ENCODE data around the gene MOB3B.

Gene MOB3B

DNA sequence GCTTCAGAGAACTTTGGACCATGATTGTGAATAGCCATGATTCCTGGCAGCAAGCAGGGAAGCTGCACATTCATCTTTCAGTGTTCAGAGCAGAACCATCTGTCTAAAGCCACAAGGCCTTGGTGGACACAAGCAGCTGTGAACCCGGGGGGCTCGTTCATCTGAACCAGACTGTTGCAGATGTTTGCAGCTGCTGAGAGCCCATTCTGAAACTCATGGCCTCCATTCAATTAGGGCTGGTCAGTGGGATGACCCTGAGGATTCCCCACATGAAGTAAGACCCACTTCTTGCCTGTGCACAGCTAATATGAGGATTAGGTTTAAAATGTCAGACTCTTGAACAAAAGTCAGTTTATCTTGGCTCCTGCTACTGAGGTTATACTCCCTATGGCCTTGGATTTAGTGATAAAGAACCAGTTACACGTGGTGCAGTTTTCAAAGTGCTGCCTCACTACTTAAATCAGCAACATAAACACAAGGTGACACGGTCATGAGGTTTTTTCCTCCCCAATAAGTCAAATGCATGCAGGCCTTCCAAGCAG is 115.3 kb downstream of the MOB3B start:
- no peak overlapping the region for H3K14ac ChIP-seq (ENCODE audit: low read length)
- no peak for DNase-seq (ENCODE audit: low spot score)
- H3K27ac ChIP-seq (replicated peaks; ENCODE audit: low read length), result no peak overlapping the region
- no peak overlapping the region for H4K8ac ChIP-seq (ENCODE audit: low read depth, low read length)
- no CpG with 5 or more reads among the region's 4 CpGs for WGBS, 2 donors (ENCODE audit: extremely low coverage in 2 of 2, insufficient read length in 2 of 2, insufficient replicate concordance in 1 of 2)
- H2BK12ac ChIP-seq (ENCODE audit: low read length), result no peak overlapping the region
- H4K91ac ChIP-seq (ENCODE audit: low read depth, low read length, poor library complexity), result no peak overlapping the region
- peaks cover 2 to 3% of the 10 kb centered on the region in 2 donors for H3K4me1 ChIP-seq (ENCODE audit: control insufficient read depth in 2 of 2, insufficient read depth in 1 of 2, low read depth in 1 of 2, low read length in 2 of 2)
- H3K18ac ChIP-seq (ENCODE audit: low read length), result no peak overlapping the region
- H2AK5ac ChIP-seq (ENCODE audit: low read depth, low read length), result no peak overlapping the region
- H3K4me2 ChIP-seq (ENCODE audit: insufficient read depth, low read length, poor library complexity, severe bottlenecking), result no peak overlapping the region
- peaks cover 0 to 4% of the 10 kb centered on the region in 2 donors for H3K36me3 ChIP-seq (replicated peaks in 1 of 2; ENCODE audit: control insufficient read depth in 2 of 2, insufficient read depth in 2 of 2, low read length in 2 of 2)
- no peak overlapping the region for H2BK5ac ChIP-seq (ENCODE audit: low read length)
- H3K4ac ChIP-seq (ENCODE audit: low read length), result no peak overlapping the region
- no peak overlapping the region for H2BK15ac ChIP-seq (ENCODE audit: low read length)
- H3K79me1 ChIP-seq (ENCODE audit: low read depth, low read length), result no peaks in the 10 kb centered on the region
- H3K23ac ChIP-seq (ENCODE audit: low read depth, low read length, poor library complexity), result no peak overlapping the region
- no peaks in the 10 kb centered on the region for H3K9me3 ChIP-seq (replicated peaks in 1 of 2; ENCODE audit: control insufficient read depth in 2 of 2, insufficient read depth in 1 of 2, low read depth in 1 of 2, low read length in 2 of 2)
- no peak overlapping the region for H2AFZ ChIP-seq (ENCODE audit: low read length)
- H2BK120ac ChIP-seq (ENCODE audit: low read depth, low read length), result no peak overlapping the region
- H3K4me3 ChIP-seq (ENCODE audit: low read length in 2 of 2), result no peak overlapping the region
- H3K9ac ChIP-seq (ENCODE audit: low read depth, low read length, poor library complexity), result no peak overlapping the region
- H3K27me3 ChIP-seq (ENCODE audit: control insufficient read depth in 3 of 3, insufficient read depth in 3 of 3, low read depth in 1 of 3, low read length in 3 of 3), result no peaks in the 10 kb centered on the region

DNA sequence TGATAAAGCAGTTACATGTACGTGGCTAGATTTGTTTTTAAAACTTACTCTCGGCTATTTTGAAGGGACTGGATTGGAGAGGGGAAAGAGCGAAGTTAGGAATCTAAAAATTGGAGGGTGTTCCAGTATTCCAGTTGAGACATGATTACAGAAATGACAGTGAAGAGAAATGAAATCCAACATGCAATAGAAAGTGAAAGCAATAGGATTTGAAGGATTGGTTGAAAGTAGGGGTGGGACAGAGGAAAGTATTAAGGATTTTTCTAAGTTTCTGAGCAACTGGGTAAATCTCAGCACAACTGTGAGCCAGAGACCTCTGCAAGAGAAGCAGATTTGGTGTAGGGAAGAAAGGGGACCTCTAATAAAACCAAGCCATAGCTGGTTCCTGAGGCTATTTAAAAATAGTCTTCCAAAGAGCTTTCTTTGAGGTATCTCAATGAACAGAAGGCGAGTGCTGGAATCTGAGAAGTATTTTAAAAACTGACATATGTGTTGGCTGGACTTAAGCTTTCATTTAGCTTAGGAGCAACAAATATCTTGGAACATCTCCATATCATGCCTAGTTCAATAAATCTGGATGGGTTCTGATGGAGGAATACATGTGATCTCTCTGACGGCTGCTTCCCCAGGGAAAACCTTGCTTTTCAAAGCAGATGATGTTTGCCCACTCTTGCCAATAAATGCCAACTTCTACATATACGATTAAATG is 115.9 kb downstream of the MOB3B start:
- no peak for DNase-seq (ENCODE audit: low spot score)

DNA sequence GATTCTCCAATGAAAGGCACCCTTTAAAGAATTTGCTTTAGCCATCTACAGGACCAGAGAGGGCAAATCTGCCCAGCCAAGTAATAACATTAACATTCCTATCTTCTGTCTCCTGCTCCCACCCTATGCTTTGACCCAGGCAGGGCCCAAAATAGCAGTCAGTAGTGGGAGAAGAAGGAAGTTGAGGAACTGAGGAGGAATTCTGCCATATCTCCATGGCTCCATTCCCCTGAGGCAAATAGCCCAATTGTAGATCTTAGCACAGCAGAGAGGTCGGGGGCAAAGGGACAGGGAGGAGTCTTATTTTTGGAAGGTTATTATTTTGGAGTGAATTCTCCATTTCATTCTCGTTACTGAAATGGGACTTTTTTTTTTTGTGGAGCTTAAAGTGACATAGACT is 116.7 kb downstream of the MOB3B start:
- Histone ChIP-seq H3K4me1 (ENCODE audit: control insufficient read depth in 2 of 2, insufficient read depth in 1 of 2, low read depth in 1 of 2, low read length in 2 of 2) (peaks cover 2 to 5% of the 10 kb centered on the region in 2 donors), H3K4me3 (ENCODE audit: low read length in 2 of 2) (no peak overlapping the region), H2AFZ (ENCODE audit: low read length) (no peak overlapping the region), H3K9ac (ENCODE audit: low read depth, low read length, poor library complexity) (no peak overlapping the region), H3K9me3 (replicated peaks in 1 of 2; ENCODE audit: control insufficient read depth in 2 of 2, insufficient read depth in 1 of 2, low read depth in 1 of 2, low read length in 2 of 2) (peaks cover 0 to 9% of the 10 kb centered on the region in 2 donors), H3K4ac (ENCODE audit: low read length) (no peak overlapping the region), H3K36me3 (replicated peaks in 1 of 2; ENCODE audit: control insufficient read depth in 2 of 2, insufficient read depth in 2 of 2, low read length in 2 of 2) (peaks cover 0 to 4% of the 10 kb centered on the region in 2 donors), H2BK12ac (ENCODE audit: low read length) (no peak overlapping the region), H4K8ac (ENCODE audit: low read depth, low read length) (no peak overlapping the region), H2BK120ac (ENCODE audit: low read depth, low read length) (no peak overlapping the region), H3K27me3 (ENCODE audit: control insufficient read depth in 3 of 3, insufficient read depth in 3 of 3, low read depth in 1 of 3, low read length in 3 of 3) (no peaks in the 10 kb centered on the region), H4K91ac (ENCODE audit: low read depth, low read length, poor library complexity) (no peak overlapping the region), H3K14ac (ENCODE audit: low read length) (no peak overlapping the region), H3K27ac (replicated peaks; ENCODE audit: low read length) (no peak overlapping the region), H2BK15ac (ENCODE audit: low read length) (no peak overlapping the region), H3K18ac (ENCODE audit: low read length) (no peak overlapping the region), H2AK5ac (ENCODE audit: low read depth, low read length) (no peak overlapping the region), H3K23ac (ENCODE audit: low read depth, low read length, poor library complexity) (no peak overlapping the region), H2BK5ac (ENCODE audit: low read length) (no peak overlapping the region), H3K4me2 (ENCODE audit: insufficient read depth, low read length, poor library complexity, severe bottlenecking) (no peak overlapping the region), H3K79me1 (ENCODE audit: low read depth, low read length) (peaks cover under 1% of the 10 kb centered on the region)
- DNase-seq (ENCODE audit: low spot score), result no peak
- no CpG with 5 or more reads among the region's 2 CpGs for WGBS, 2 donors (ENCODE audit: extremely low coverage in 2 of 2, insufficient read length in 2 of 2, insufficient replicate concordance in 1 of 2)

More for the DNA sequence above, 115.9 kb downstream of the MOB3B start:
- no CpG with 5 or more reads among the region's 6 CpGs for WGBS, 2 donors (ENCODE audit: extremely low coverage in 2 of 2, insufficient read length in 2 of 2, insufficient replicate concordance in 1 of 2)
- Histone ChIP-seq H4K91ac (ENCODE audit: low read depth, low read length, poor library complexity) (no peak overlapping the region), H3K4me3 (ENCODE audit: low read length in 2 of 2) (no peak overlapping the region), H3K9ac (ENCODE audit: low read depth, low read length, poor library complexity) (no peak overlapping the region), H2BK5ac (ENCODE audit: low read length) (no peak overlapping the region), H3K4me1 (ENCODE audit: control insufficient read depth in 2 of 2, insufficient read depth in 1 of 2, low read depth in 1 of 2, low read length in 2 of 2) (peaks cover 2 to 4% of the 10 kb centered on the region in 2 donors), H3K14ac (ENCODE audit: low read length) (no peak overlapping the region), H2BK120ac (ENCODE audit: low read depth, low read length) (no peak overlapping the region), H2AK5ac (ENCODE audit: low read depth, low read length) (no peak overlapping the region), H2AFZ (ENCODE audit: low read length) (no peak overlapping the region), H4K8ac (ENCODE audit: low read depth, low read length) (no peak overlapping the region), H3K23ac (ENCODE audit: low read depth, low read length, poor library complexity) (no peak overlapping the region), H3K18ac (ENCODE audit: low read length) (no peak overlapping the region), H3K9me3 (replicated peaks in 1 of 2; ENCODE audit: control insufficient read depth in 2 of 2, insufficient read depth in 1 of 2, low read depth in 1 of 2, low read length in 2 of 2) (peaks cover 0 to 4% of the 10 kb centered on the region in 2 donors), H3K79me1 (ENCODE audit: low read depth, low read length) (no peaks in the 10 kb centered on the region), H3K27ac (replicated peaks; ENCODE audit: low read length) (no peak overlapping the region), H2BK12ac (ENCODE audit: low read length) (no peak overlapping the region), H3K27me3 (ENCODE audit: control insufficient read depth in 3 of 3, insufficient read depth in 3 of 3, low read depth in 1 of 3, low read length in 3 of 3) (no peaks in the 10 kb centered on the region), H3K4me2 (ENCODE audit: insufficient read depth, low read length, poor library complexity, severe bottlenecking) (no peak overlapping the region), H2BK15ac (ENCODE audit: low read length) (no peak overlapping the region), H3K4ac (ENCODE audit: low read length) (no peak overlapping the region), H3K36me3 (replicated peaks in 1 of 2; ENCODE audit: control insufficient read depth in 2 of 2, insufficient read depth in 2 of 2, low read length in 2 of 2) (peaks cover 0 to 4% of the 10 kb centered on the region in 2 donors)

DNA sequence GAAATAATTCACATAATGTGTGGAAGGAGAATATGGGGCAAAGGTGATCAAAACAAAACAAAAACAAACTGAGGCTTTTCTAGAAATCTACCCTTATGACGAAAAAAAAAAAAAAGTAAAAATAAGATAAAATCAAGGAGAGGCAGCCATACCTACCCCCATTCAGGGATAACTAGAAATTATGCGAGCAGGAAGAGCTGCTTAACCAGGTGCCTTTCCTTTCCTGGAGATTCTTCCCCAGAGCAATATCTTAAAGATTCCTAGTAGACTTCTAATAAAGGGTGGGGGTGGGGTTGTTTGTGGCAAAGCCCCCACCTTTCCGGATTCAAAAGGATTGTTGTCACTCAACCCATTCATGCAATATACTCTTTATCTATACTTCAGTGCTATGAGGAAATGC is 117.5 kb downstream of the MOB3B start:
- H4K91ac ChIP-seq (ENCODE audit: low read depth, low read length, poor library complexity), result no peak overlapping the region
- WGBS, 2 donors (ENCODE audit: extremely low coverage in 2 of 2, insufficient read length in 2 of 2, insufficient replicate concordance in 1 of 2), result no CpG with 5 or more reads among the region's 3 CpGs

More for the DNA sequence above, 117.5 kb downstream of the MOB3B start:
- Histone ChIP-seq H3K4ac (ENCODE audit: low read length) (no peak overlapping the region), H4K8ac (ENCODE audit: low read depth, low read length) (no peak overlapping the region), H3K18ac (ENCODE audit: low read length) (no peak overlapping the region), H3K27me3 (ENCODE audit: control insufficient read depth in 3 of 3, insufficient read depth in 3 of 3, low read depth in 1 of 3, low read length in 3 of 3) (no peaks in the 10 kb centered on the region), H3K4me2 (ENCODE audit: insufficient read depth, low read length, poor library complexity, severe bottlenecking) (no peak overlapping the region), H2BK12ac (ENCODE audit: low read length) (no peak overlapping the region), H3K4me1 (ENCODE audit: control insufficient read depth in 2 of 2, insufficient read depth in 1 of 2, low read depth in 1 of 2, low read length in 2 of 2) (peaks cover 2 to 6% of the 10 kb centered on the region in 2 donors), H3K23ac (ENCODE audit: low read depth, low read length, poor library complexity) (no peak overlapping the region), H3K14ac (ENCODE audit: low read length) (no peak overlapping the region), H2BK15ac (ENCODE audit: low read length) (no peak overlapping the region), H3K79me1 (ENCODE audit: low read depth, low read length) (peaks cover 4% of the 10 kb centered on the region), H3K4me3 (ENCODE audit: low read length in 2 of 2) (no peak overlapping the region), H3K27ac (replicated peaks; ENCODE audit: low read length) (no peak overlapping the region), H3K9me3 (replicated peaks in 1 of 2; ENCODE audit: control insufficient read depth in 2 of 2, insufficient read depth in 1 of 2, low read depth in 1 of 2, low read length in 2 of 2) (peaks cover 0 to 14% of the 10 kb centered on the region in 2 donors), H2BK120ac (ENCODE audit: low read depth, low read length) (no peak overlapping the region), H2AK5ac (ENCODE audit: low read depth, low read length) (no peak overlapping the region), H3K9ac (ENCODE audit: low read depth, low read length, poor library complexity) (no peak overlapping the region), H2AFZ (ENCODE audit: low read length) (no peak overlapping the region), H2BK5ac (ENCODE audit: low read length) (no peak overlapping the region), H3K36me3 (replicated peaks in 1 of 2; ENCODE audit: control insufficient read depth in 2 of 2, insufficient read depth in 2 of 2, low read length in 2 of 2) (peaks cover 0 to 4% of the 10 kb centered on the region in 2 donors)
- no peak for DNase-seq (ENCODE audit: low spot score)
